Omental fat pad (tissue), 4 donors: ENCODE results near the gene INPP4A. TPM values are rescaled to one million over a fixed set of nuclear protein-coding genes. Genes with fewer than 3 reads are reported as not detected.
A peak's percentile ranks its signal among the peaks of the same experiment; 100 is the strongest.

Experiments
- ATAC-seq: fragments of 150-250 bp; one replicate; pipeline ENCODE4 v1.9.1; 2016; ENCODE audit warnings: mild to moderate bottlenecking, moderate library complexity; ENCODE audit not compliant: low FRiP score
- DNase-seq: peaks from one replicate; pipeline ENCODE4 v3.0.0-alpha.2; 2019; ENCODE audit warnings: low spot score
- total RNA-seq, 4 donors: library from RNA; depleted of rRNA; stranded (reverse); fragments of >200 nt; gene quantifications; one replicate each; pipeline ENCODE4 v1.1.0, GENCODE V29; 2016
- TF ChIP-seq, protein P1 (sequence below), 3 donors: fragments of 450-650 bp; IDR thresholded peaks; one replicate each; pipeline ENCODE4 v1.5.1; 2016 to 2017; ENCODE audit warnings: antibody characterized with exemption in 3 of 3, mild to moderate bottlenecking in 3 of 3, moderate library complexity in 2 of 3

INPP4A gene
- total RNA-seq, 4 donors from 2014 or later, result 19.6 to 32.2 (median 28.0) TPM

DNA sequence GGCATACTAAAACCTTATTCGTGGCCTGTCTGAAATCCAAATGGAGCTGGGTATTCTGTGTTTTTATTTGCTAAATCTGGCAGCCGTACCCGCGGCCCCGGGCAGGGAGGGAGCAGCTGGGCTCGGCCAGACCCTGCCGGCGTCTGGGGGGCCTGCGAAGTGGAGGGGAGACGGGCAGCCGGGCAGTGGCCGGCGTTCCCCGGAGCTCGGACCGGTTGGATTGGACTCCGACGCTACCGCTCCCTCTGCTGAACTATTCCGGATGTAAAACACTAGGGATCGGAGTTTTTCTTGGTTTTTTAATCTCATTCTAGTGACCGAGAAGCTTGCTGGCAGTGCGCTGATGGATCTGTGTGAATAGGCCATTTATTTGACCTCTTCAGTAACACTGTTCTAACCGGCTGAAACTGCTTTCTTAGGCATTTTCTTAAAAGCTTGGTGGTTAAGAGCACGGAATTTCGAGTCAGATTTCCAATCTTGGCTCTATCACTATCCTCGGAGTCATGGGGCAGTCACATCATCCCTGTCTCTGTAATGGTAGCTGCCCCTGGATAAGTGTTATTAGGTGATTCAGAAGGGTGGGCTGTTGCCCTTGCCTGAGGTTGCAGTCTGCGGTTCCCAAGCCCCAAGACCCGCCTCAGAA, 164.4 kb downstream of the INPP4A start:
- DNase-seq, result no peak
- TF ChIP-seq, protein P1, sequence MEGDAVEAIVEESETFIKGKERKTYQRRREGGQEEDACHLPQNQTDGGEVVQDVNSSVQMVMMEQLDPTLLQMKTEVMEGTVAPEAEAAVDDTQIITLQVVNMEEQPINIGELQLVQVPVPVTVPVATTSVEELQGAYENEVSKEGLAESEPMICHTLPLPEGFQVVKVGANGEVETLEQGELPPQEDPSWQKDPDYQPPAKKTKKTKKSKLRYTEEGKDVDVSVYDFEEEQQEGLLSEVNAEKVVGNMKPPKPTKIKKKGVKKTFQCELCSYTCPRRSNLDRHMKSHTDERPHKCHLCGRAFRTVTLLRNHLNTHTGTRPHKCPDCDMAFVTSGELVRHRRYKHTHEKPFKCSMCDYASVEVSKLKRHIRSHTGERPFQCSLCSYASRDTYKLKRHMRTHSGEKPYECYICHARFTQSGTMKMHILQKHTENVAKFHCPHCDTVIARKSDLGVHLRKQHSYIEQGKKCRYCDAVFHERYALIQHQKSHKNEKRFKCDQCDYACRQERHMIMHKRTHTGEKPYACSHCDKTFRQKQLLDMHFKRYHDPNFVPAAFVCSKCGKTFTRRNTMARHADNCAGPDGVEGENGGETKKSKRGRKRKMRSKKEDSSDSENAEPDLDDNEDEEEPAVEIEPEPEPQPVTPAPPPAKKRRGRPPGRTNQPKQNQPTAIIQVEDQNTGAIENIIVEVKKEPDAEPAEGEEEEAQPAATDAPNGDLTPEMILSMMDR (IDR thresholded peaks at IDR 0.05), result no peak
- peak; percentile 47 for ATAC-seq

DNA sequence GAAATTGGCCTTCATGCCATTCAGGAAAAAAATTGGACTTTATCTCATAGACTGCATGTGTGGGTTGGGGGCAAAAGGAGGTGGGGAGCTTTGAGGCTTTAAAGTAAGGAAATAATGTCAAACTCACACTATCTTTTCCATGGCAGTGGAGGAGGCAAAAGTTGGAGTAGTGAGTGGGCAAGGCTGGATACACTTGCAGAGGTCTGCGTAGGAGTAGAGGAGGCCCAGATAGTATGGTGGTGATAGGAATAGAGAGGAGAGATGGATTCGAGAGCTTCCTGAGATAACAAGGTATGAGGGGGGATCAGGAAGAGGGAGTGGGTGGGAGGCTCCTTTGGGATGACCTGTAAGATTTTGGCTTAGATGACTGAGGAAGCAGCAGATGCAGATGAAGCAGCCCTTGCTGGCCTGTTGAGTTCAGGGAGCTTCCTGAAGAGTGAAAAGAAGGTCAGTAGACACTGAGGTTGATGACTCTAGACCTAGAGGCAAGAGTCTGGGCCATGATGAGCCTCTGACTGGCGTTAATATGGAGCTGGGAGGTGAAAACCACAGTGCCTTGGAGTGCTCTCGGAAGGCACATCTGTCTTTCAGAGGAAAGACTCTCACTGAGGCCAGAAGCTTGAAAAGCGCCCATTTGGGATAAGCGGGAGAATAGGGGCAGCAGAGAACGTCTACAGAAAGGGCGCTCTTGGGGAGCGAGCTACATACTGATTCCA, 169.5 kb downstream of the INPP4A start:
- TF ChIP-seq, protein P1 (IDR thresholded peaks at IDR 0.05), result no peak
- no peak for ATAC-seq
- no peak for DNase-seq

DNA sequence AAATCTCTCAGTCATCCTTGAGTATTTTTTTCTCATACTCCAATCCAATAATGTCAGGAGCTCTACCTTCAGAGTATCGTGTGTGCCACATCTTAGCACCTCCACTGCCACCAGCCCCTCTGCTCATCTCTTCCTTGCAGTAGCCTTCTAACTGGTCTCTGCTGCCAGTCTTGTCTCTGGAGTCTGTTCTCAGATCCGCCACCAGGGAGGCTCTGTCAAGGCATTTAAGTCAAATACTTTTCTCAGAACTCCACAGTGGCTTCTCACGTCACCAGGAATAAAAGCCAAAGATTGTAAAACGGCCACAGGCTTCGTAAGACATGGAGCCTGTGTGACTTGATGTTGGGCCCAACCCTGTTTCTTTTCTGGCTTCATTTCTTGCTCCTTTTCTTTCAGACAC, 170.8 kb downstream of the INPP4A start:
- DNase-seq (no peak), ATAC-seq (no peak)
- TF ChIP-seq, protein P1 (IDR thresholded peaks at IDR 0.05), result no peak

DNA sequence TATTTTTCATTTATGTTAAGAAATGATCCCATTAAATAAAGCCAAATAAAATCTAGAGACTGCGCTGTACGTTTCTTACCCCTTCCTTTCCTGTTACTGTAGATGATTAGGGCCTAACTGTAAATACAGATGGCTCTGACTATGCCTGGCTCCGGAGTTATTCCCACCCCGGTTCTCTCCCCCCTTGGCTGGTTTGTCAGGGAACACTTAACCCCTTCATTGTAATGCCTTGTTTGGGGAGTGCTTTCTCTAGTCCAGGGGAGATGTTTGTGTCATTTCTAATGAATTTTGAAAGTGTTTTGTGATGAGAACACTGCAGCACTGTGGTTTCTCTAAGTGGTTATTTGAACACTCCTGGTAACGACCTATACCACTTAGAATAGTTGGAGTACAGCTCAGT, 172.5 kb downstream of the INPP4A start:
- DNase-seq, result no peak
- no peak for ATAC-seq
- TF ChIP-seq, protein P1 (IDR thresholded peaks at IDR 0.05), result no peak

DNA sequence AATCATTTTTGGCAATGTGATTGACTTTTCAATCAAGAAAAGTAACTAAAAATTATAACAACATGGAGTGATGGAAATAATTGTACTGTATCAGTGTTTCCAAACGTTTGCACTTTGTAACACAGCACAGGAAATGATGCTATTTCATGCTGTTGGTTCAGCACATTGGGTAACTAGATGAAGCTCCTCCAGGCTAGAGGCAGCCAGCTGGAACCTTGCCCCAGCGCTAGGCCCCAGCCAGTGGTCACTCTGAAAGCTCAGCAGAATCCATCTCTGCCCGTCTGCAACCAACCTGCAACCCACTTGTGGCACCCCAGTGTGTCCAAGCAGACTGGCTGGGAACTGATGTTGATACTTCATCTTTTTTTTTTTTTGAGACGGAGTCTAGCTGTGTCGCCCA, 179.0 kb downstream of the INPP4A start:
- no peak for DNase-seq
- no peak for ATAC-seq
- TF ChIP-seq, protein P1 (IDR thresholded peaks at IDR 0.05), result no peak

DNA sequence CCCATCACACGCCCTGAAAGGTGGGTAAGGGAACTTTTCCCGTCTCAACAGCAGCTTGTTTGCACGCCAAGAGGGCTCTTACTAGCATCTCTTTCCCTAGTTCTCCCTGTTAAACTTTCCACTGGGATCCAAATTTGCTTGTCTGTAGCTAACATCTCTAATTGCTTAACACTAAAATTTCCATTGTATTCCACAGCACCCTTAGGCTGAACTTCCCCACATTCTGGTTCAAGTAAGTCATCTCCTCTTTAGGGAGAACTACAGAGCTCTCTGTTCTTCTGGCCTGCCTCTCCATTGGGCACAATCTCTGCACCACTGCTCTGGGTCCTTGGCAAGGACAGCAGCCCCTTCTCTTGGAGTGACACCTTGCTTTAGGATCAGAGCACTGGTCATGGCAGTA, 187.7 kb downstream of the INPP4A start:
- DNase-seq (no peak), ATAC-seq (no peak)
- TF ChIP-seq, protein P1 (IDR thresholded peaks at IDR 0.05), result no peak
